ENCODE measurements around the gene MYOM1.
"Not testable (repeated sequence)": the region's sequence is repeated elsewhere in the genome, so short reads cannot be mapped to it uniquely, and the experiment has no call there.

MYOM1 gene

GRCh38 chr18:3220868-3221267, 1.1 kb upstream of the MYOM1 start:
- not testable (repeated sequence) for DNase-seq (ENCODE audit: low spot score)

GRCh38 chr18:3219241-3219630, 532 bp downstream of the MYOM1 start:
- no peak for DNase-seq (ENCODE audit: low spot score)

DNA sequence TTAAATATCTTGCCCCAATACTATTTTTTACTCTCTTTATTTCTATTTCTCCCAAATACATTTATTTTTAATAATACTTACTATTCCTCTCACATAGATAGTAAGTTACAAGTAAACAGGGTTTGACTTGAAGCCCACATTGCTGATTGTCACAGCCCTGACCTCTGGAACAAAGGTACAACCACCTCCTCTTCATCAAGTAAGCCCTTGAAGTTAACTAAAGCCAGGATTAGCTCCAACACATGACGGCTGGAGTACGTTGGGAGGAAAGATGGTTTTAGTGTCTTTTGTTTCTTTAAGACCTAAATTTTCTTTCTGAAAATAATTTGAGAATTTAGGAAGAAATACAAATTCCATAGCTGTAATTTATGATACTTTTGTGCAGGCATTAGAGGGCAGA, 949 bp downstream of the MYOM1 start:
- DNase-seq (ENCODE audit: low spot score) = no peak

DNA sequence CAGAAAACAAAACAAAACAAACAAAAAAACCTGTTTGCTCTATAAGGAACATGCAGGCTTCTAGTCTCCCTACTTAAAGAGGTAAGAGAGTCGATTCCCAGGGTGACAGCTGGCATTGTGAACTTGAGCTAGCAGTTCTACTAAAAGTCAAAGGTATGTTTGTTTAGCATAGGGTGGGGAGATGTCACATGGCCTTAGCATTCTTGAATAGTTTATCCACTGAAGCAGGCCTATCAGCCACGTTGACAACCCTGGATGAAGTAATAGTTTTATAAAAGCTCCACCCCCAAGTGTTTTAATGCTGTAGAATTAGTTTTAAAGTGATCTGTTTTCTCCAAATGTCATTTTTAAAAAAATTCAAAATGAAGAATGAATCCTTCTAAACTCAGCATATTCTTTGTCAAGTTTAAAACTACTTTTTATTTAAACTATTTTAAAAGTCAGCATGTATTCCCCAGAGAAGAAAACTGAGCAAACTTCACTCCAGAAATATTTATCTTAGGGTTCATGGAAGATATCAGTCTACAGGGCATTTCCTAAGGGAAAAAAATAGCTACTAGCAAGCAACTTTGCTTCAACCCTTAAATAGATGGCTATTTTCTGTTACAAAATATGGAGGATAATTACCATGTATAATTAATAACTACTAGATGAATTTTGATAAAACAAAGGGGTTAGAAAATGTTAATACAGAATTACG, 1.7 kb downstream of the MYOM1 start:
- no peak for DNase-seq (ENCODE audit: low spot score)

GRCh38 chr18:3216987-3217386, 2.8 kb downstream of the MYOM1 start:
- no peak for DNase-seq (ENCODE audit: low spot score)

GRCh38 chr18:3214855-3215637, 4.7 kb downstream of the MYOM1 start:
- DNase-seq (ENCODE audit: low spot score) = no peak

- DNase-seq (ENCODE audit: low spot score) = no peak
Measured at GRCh38 chr18:3213300-3214059, 6.3 kb downstream of the MYOM1 start.

DNA sequence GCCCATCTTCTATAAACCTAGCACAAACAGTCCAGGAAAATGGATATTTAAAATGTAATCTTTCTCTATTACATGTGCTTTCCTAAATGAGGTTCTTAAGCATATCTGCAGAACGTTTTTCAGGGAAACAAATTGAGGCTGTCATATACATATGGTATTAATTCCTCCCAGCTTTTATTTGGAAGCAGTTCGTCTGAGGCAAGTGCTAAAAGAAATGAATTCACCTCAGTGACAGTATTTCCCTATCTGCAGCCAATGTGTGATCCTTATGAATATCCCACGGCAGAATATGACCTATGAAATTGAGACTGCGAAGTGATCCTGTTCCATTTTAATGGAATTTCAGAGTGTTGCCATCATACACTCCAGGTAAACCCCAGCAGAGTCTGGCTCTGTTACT, 7.1 kb downstream of the MYOM1 start:
- DNase-seq (ENCODE audit: low spot score) = no peak

DNA sequence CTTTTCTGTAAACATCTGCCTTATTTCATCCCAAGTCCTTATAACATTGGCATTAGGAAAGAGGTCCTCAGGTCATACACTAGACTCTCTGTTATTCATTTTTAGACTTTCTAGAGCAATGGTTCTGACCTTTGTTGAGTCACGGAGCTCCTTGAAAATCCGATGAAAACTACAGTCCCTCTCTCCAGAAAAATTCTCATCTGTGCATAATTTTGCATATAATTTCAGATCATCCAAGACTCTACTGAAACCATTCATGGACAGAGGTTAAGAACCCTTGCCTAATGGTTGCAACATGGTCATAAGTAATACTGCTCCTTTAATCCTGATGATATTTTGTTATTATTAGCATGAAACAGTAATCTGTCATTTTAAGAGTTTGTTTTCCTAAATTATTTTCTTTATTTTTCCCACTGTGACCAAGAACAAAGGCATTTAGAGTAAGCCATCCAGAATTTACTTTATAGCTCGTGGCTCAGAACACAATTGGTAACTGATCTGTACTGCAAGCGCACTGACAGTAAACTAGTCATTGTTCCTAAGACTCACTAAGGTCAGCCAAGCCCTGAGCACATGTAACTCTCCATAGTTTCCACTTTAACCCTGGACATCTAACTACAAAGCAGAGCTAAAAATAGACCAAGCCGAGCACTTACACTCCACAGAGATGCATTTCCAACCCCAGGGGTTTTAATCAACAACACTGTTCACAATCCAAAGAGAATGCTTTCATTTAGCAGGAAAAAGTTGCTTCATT, 8.4 kb downstream of the MYOM1 start:
- no peak for DNase-seq (ENCODE audit: low spot score)

GRCh38 chr18:3209859-3210569, 9.8 kb downstream of the MYOM1 start:
- no peak for DNase-seq (ENCODE audit: low spot score)

GRCh38 chr18:3207565-3207964, 12.2 kb downstream of the MYOM1 start:
- DNase-seq (ENCODE audit: low spot score) = no peak

DNA sequence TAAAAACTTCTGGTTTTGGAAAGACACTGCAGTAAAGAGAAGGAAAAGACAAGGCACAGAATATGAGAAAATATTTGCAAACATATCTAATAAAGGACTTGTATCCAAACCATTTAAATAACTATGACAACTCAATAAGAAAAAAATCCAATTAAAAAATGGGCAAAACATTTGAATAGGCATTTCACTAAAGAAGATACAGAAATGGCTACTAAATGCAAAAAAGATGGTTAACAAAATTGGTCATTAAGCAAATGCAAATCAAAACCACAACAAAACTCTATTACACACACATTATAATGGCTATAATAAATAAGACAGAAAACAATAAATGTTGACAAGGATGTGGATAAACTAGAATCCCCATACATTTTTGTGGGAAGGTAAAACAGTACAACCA, 14.5 kb downstream of the MYOM1 start:
- DNase-seq (ENCODE audit: low spot score) = no peak

- DNase-seq (ENCODE audit: low spot score) = no peak
Measured at GRCh38 chr18:3199942-3200645, 19.7 kb downstream of the MYOM1 start.

GRCh38 chr18:3198260-3198860, 21.4 kb downstream of the MYOM1 start:
- not testable (repeated sequence) for DNase-seq (ENCODE audit: low spot score)

GRCh38 chr18:3194947-3195612, 24.7 kb downstream of the MYOM1 start:
- DNase-seq (ENCODE audit: low spot score) = no peak

DNA sequence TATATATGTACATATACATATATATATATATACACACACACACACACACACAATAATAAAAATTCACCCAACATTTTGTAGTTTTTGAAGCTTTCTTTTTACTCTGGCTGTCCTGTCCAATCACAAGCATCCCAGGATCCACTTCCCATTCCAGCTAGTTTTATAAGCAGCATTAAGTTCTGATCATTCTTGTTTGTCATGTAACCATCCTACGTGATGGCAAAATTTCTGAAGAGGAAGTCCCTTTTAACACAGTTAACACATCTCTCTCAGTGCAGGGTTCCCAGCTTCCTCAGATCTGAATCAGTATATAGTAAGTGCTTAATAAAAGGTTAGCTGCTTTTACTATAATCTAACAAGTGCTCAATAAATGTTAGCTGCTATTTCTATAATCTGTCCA, 26.4 kb downstream of the MYOM1 start:
- DNase-seq (ENCODE audit: low spot score) = no peak

- no peak for DNase-seq (ENCODE audit: low spot score)
Measured at GRCh38 chr18:3192752-3193151, 27.0 kb downstream of the MYOM1 start.

GRCh38 chr18:3192286-3192685, 27.5 kb downstream of the MYOM1 start:
- peak; percentile 62 for DNase-seq (ENCODE audit: low spot score)

GRCh38 chr18:3190610-3191009, 29.2 kb downstream of the MYOM1 start:
- no peak for DNase-seq (ENCODE audit: low spot score)

Measured in SK-N-DZ (cell line).